Uterus (tissue), 2 donors: Measurements from ENCODE around the gene CYS1.

Experiments
- CTCF ChIP-seq, 4 experiments: fragments of 200-600 bp in 2 of 4; fragments of 450-650 bp in 2 of 4; sonication (generic) in 2 of 4; IDR thresholded peaks; one replicate each; pipeline ENCODE4 v1.5.1; 2016 to 2019; ENCODE audit warnings: antibody characterized with exemption in 4 of 4, mild to moderate bottlenecking in 2 of 4, moderate library complexity in 1 of 4
- POLR2A ChIP-seq, 2 donors: fragments of 450-650 bp; IDR thresholded peaks; one replicate each; pipeline ENCODE4 v1.6.1; 2016; ENCODE audit warnings: antibody characterized with exemption in 2 of 2, mild to moderate bottlenecking in 1 of 2, moderate library complexity in 1 of 2

- TF ChIP-seq POLR2A (IDR thresholded peaks at IDR 0.05) (no peak), CTCF (IDR thresholded peaks at IDR 0.05) (no peak)
These were observed 5.1 kb downstream of the CYS1 start for GRCh38 chr2:10075101-10075500.
